SK-MEL-5 (cell line): ENCODE results near the gene LAMA3. TPM values are rescaled to one million over a fixed set of nuclear protein-coding genes. Genes with fewer than 3 reads are reported as not detected.

Source experiments
- DNase-seq: peaks from one replicate; pipeline ENCODE4 v3.0.0-alpha.2; 2016; ENCODE audit warnings: low read depth, low spot score
- in situ Hi-C: cut with HindIII; loops from 2 replicates; pipeline ENCODE4 v1.10.0; 2016; ENCODE audit warnings: low sequenced_read_pairs, high pct_unique_total_duplicates, low pct_unique_long_range_greater_than_20kb
- total RNA-seq: library from RNA; depleted of rRNA; stranded (reverse); fragments of >200 nt; shearing (Covaris generic); gene quantifications from 2 replicates; pipeline ENCODE4 v1.2.3, GENCODE V29; 2014

Gene LAMA3
- total RNA-seq, 1 experiment from 2014 or later = 1.1 TPM

DNA sequence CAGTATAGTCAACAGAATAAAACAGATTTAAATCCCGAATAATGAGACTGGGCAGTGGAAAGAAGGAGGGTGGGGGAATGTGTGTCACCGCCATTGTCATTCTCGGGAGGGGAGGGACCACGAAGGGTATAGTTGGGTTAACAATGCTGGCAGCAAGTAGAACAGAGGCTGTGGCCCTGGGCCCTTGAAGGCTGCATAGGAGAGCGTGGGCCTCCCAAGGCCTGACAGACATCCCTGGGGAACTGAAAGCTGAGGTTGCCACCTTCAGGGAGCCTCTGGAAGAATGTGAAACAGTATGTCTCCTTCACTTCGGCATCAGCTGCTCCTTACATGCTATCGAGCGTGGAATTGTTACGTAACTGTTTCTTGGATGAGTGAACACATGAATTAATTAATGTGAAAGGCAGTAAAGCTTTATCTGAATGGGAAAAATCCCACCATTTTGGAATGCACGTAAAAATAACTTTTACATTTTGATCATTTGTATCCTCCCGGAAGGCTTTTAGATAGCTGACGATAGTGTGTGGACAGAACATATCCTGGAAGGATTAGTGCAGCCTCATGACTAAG lies 232.5 kb downstream of the LAMA3 start:
- DNase-seq = no peak
- in situ Hi-C loops = no loop called here

DNA sequence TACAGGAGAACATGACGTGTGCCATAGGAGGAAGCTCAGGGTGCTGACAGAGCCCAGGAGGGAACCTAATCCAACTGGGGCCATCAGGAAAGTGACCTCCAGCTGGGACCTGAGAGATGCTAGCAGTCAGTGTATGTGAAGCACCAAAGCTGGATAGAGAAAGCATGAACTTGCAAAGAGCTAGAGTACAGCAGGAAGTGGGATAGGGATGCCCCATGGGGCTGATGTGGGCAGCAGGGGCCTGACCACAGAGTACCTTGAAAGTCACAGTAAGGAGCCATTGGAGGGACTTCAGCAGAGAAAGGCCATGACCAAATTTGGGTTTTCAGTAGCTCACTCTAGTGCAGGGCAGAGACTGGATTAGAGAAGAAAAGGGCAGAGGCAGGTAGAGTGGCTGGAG lies 233.7 kb downstream of the LAMA3 start:
- in situ Hi-C loops = no loop called here
- DNase-seq = no peak

- in situ Hi-C loops = no loop called here
- no peak for DNase-seq
Measured at GRCh38 chr18:23924813-23925212, 235.6 kb downstream of the LAMA3 start.

DNA sequence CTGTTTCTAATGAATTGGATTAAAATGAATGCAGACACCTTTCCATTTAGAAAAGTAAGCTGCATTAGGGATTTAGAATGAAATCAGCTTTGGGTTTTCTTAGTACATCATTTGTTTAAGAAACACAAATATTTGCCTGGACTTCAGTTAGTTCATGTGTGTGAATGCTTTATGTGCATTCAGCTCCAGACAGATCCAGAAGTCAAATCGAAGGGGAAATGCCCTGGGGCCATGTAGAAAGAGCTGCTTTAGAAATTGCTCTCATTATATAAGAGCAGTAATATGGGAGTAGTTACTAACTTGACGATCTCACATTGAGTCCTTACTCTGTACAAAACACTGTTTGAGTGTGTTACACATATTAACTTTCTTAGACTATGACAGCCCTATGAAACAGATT lies 237.3 kb downstream of the LAMA3 start:
- in situ Hi-C loops = no loop called here
- no peak for DNase-seq

DNA sequence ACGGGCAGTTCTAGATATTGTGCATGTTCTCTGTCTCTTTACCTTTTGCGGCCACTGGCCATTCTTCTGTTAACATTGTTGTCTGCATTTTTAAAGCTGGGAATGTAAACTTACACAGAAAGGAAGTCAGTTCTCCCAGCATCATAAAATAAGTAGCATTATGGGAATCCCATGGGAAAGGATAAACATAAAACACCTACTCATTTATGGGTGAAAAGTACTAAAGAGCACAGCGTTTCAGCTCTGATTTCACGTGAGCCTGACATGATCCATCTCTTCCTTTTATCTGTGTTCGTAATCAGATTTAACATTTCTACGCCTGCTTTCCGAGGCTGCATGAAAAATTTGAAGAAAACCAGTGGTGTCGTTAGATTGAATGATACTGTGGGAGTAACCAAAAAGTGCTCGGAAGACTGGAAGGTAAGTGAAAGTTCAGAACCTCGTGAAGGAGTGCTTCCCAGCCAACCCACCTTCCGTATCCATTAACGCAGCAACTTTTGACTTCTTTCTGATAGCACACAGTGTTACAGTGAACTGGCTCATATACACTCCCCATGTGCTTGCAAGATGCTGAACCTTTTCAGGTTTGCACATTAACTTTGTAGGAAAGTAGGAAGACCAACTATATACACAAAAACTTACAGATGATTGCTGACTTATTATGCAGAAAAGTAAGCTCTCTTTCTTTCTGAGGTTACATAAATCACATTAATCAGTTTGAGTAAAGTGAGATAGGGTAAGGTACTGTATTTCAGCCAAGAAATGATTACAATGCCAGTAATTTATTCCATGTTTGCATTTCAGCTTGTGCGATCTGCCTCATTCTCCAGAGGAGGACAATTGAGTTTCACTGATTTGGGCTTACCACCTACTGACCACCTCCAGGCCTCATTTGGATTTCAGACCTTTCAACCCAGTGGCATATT lies 238.8 kb downstream of the LAMA3 start:
- in situ Hi-C loops = no loop called here

DNA sequence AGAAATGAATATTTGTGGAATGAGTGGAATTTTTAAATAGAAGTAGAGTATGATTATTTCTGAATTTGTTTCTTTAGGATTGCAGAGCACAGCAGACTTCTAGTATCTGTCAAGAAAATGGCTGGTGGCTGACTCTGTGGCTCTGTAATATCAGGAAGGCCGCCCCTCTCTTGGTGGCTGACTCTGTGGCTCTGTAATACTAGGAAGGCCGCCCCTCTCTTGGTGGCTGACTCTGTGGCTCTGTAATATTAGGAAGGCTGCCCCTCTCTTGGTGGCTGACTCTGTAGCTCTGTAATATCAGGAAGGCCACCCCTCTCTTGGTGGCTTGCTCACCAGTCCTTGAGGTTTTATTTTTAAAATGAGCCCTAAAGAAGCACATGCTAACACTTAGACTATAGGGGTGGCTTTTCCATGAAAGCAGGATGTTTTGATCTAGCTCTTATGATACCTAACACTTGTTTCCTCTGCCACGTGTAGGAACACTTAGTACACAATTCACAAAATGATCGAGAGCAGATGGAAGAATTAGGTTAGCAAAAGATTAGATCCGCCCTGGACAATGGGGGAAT lies 240.2 kb downstream of the LAMA3 start:
- DNase-seq = no peak
- in situ Hi-C loops = no loop called here

More for the DNA sequence above, 238.8 kb downstream of the LAMA3 start:
- no peak for DNase-seq

DNA sequence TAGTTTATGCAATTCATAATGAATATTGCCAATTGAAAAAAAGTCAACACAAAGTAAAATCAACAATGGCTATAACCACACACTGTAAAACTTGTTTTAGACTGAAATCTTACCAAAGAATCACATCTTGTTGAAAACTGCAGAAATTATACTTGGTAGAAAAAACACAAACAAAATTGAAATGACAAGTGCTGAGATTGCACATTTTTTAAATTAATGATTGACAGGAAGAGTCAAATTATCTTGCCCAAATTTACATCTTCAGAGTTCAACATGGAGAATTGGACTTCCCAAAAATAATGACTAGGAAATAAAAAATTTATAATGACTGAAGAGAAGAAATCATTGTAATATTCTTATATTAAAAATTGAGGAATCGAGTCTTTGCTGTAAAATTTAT lies 240.7 kb downstream of the LAMA3 start:
- in situ Hi-C loops = no loop called here
- DNase-seq = no peak

- no peak for DNase-seq
- in situ Hi-C loops = no loop called here
Measured at GRCh38 chr18:23932385-23933067, 243.3 kb downstream of the LAMA3 start.

DNA sequence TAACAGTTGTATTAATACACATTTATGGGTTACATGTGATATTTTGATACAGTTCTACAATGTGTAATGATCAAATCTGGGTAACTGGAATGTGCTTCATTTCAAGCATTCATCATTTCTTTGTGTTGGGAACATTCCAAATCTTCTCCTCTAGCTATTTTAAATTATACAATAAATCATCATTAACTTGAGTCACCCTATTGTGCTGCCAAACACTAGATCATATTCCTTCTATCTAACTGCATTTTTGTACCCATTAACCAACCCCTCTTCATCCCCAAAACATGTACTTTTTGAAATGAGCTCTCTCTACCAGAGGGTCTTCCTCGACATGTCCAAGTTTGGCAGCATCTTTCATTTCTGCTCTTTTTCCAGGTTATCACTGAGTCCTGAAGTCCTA lies 244.2 kb downstream of the LAMA3 start:
- DNase-seq = no peak
- in situ Hi-C loops = no loop called here

- no peak for DNase-seq
- in situ Hi-C loops = no loop called here
Measured at GRCh38 chr18:23934252-23934651, 245.0 kb downstream of the LAMA3 start.

GRCh38 chr18:23934863-23935262 lies 245.6 kb downstream of the LAMA3 start:
- in situ Hi-C loops = no loop called here
- DNase-seq = no peak

DNA sequence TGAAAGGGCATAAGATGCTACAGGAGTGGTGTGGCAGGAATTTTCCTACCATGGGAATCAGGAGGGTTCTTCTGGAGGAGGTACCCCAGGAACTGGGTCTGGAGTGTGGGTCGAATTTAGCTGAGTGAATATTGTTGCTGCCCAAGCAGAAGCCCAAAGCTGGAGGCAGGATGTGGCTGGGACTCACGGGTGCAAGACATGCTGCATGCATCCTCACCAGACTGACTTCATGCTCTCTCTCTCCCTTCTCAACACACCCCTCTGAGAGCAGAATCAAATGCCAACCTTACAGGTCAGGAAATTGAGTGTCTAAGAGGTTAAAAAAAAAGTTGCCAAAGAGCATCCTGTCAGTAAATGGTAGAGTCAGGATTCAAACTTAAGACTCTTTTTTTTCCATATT lies 246.6 kb downstream of the LAMA3 start:
- in situ Hi-C loops = no loop called here

GRCh38 chr18:23936381-23936958 lies 247.2 kb downstream of the LAMA3 start:
- in situ Hi-C loops = no loop called here
- DNase-seq = peak; percentile 89

More for the DNA sequence above, 246.6 kb downstream of the LAMA3 start:
- no peak for DNase-seq

DNA sequence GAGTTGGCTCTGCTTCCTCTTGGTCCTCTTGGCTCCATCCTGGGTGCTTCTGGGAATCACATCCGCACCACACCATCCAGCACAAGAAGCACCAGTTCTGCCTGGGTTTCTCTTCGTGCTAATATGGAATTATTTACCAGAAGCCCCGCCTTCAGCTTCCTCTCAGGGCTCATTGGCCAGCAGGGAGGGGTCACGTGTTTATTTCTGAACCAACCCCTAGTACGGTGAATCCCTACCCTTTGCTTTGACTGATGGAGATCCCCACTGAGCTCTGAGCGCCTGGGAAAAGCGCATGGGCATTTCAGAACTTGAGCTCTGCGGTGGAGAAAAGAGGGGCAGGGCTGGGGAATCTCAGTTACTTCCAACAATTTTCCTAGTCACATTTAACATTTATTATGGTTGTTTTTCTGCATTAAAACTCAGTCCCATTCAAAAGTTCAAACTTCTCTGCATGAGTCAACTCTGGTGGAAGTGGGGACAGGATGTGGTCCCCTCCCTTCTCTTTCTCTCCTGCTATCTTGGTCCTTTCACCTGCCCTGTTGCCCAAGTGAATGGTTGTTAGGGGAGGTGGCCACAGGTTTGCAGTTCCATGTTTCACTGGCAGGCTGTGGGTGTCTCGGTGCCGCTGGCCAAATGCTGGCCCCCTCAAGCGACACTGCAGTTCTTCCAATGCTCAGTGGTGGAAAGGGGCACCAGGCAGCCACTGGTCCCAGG lies 248.9 kb downstream of the LAMA3 start:
- no peak for DNase-seq

DNA sequence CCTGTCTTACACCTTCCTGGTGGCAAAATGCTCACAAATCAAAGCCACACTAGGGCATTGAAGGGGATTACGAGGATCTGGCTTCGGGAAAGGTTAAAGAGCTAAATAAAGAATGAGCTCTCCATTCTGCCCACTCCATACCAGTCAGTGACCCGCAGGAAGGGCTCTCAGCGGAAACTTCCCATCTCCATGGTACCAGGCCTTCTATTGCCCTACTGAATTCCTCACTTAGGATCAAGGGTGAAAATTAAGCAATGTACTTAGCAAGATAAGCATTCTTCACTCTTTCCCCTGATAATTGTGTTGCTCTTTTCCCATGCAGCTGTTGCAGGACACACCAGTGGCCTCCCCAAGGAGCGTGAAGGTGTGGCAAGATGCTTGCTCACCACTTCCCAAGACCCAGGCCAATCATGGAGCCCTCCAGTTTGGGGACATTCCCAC lies 249.7 kb downstream of the LAMA3 start:
- DNase-seq = no peak
- in situ Hi-C loops = no loop called here

More for the DNA sequence above, 248.9 kb downstream of the LAMA3 start:
- in situ Hi-C loops = no loop called here

DNA sequence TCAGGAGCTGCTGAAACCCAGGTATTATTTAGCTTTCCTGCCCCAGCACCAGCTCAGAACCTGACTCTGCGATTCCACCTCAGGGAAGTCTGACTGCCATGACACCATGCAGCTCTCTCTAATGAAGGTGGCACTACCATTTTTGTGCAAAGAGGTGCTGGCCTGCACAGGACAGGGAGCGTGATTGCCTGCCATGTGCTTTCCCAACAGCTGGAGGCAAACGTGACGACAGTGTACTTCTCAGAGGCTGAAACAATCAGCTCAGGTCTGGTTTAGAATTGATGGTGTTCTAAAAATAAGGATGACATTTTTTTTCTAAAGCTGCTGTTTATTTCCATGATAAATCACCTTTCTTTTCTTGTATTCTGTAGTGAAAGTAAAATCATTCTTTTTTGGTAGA lies 250.1 kb downstream of the LAMA3 start:
- in situ Hi-C loops = no loop called here
- DNase-seq = no peak

GRCh38 chr18:23939896-23940295 lies 250.6 kb downstream of the LAMA3 start:
- in situ Hi-C loops = no loop called here
- no peak for DNase-seq
